ENCODE results near the gene ASCL4. TPM values are rescaled to one million over a fixed set of nuclear protein-coding genes. Genes with fewer than 3 reads are reported as not detected.
A peak's percentile ranks its signal among the peaks of the same experiment; 100 is the strongest.

ASCL4 gene
- total RNA-seq, 4 donors from 2014 or later = not detected

DNA sequence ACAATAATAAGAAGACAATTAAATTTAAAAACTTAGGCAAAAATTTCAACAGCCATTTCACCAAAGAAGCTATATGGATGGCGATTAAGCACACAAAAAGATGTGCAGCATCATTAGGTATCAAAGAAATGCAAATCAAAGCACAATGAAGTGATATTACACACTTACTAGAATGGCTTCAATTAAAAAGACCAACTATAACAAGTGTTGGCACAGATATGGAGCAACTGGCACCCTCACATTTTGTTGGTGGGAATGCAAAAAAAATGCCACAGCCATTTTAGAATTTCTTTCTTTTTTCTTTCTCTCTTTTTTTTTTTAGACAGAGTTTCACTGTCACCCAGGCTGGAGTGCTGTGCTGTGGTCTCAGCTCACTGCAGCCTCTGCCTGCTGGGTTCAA lies 11.6 kb upstream of the ASCL4 start:
- no peak for ATAC-seq (ENCODE audit: low FRiP score)
- TF ChIP-seq, protein P1, sequence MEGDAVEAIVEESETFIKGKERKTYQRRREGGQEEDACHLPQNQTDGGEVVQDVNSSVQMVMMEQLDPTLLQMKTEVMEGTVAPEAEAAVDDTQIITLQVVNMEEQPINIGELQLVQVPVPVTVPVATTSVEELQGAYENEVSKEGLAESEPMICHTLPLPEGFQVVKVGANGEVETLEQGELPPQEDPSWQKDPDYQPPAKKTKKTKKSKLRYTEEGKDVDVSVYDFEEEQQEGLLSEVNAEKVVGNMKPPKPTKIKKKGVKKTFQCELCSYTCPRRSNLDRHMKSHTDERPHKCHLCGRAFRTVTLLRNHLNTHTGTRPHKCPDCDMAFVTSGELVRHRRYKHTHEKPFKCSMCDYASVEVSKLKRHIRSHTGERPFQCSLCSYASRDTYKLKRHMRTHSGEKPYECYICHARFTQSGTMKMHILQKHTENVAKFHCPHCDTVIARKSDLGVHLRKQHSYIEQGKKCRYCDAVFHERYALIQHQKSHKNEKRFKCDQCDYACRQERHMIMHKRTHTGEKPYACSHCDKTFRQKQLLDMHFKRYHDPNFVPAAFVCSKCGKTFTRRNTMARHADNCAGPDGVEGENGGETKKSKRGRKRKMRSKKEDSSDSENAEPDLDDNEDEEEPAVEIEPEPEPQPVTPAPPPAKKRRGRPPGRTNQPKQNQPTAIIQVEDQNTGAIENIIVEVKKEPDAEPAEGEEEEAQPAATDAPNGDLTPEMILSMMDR (IDR thresholded peaks at IDR 0.05) = no peak
- no peak for DNase-seq (ENCODE audit: low spot score)

GRCh38 chr12:107764626-107765025 lies 9.9 kb upstream of the ASCL4 start:
- no peak for DNase-seq (ENCODE audit: low spot score)
- TF ChIP-seq, protein P1 (IDR thresholded peaks at IDR 0.05) = no peak
- ATAC-seq (ENCODE audit: low FRiP score) = no peak

GRCh38 chr12:107765316-107765715 lies 9.2 kb upstream of the ASCL4 start:
- DNase-seq (ENCODE audit: low spot score) = no peak
- TF ChIP-seq, protein P1 (IDR thresholded peaks at IDR 0.05) = no peak
- ATAC-seq (ENCODE audit: low FRiP score) = no peak

GRCh38 chr12:107767466-107767865 lies 7.0 kb upstream of the ASCL4 start:
- ATAC-seq (ENCODE audit: low FRiP score) = no peak
- no peak for DNase-seq (ENCODE audit: low spot score)

GRCh38 chr12:107775093-107775721 lies 703 bp downstream of the ASCL4 start:
- peak; percentile 28 for ATAC-seq (ENCODE audit: low FRiP score)
- TF ChIP-seq, protein P1 (IDR thresholded peaks at IDR 0.05) = no peak
- DNase-seq (ENCODE audit: low spot score) = no peak

More at GRCh38 chr12:107767466-107767865, 7.0 kb upstream of the ASCL4 start:
- TF ChIP-seq, protein P1 (IDR thresholded peaks at IDR 0.05) = no peak

DNA sequence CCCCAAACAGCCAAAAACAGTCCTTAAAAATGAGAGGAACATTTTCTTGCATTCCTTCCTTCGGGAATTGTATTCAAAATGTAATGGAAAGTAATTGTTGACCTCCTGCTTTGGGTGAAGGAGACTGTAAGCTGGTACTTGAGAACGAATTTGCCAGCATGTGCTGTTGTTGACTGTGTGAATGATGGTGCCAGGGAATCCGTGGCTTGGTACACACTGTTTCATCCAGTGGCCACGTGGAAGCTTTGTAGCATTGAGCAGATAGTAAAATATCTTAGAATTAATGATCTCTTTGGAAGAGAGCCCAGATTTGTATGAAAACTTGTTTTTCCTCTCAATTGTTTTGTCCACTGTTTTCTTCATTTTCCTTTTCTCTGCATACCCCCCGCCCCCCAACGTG lies 1.7 kb downstream of the ASCL4 start:
- TF ChIP-seq, protein P1 (IDR thresholded peaks at IDR 0.05) = no peak
- ATAC-seq (ENCODE audit: low FRiP score) = no peak
- no peak for DNase-seq (ENCODE audit: low spot score)

- DNase-seq (ENCODE audit: low spot score) = no peak
- TF ChIP-seq, protein P1 (IDR thresholded peaks at IDR 0.05) = no peak
- ATAC-seq (ENCODE audit: low FRiP score) = no peak
Observed at GRCh38 chr12:107778383-107779025, 4.0 kb downstream of the ASCL4 start.

All from omental fat pad (tissue), 4 donors.